Brain microvascular endothelial cell (primary cell): ENCODE measurements around the gene SLITRK3.

Experiments used
- DNase-seq: peaks from one replicate; pipeline ENCODE4 v3.0.0-alpha.2; 2020
- H3K27ac ChIP-seq: fragments of 250-450 bp; sonication (Bioruptor Pico); 2 replicates; pipeline ENCODE4 v1.5.1; 2020; ENCODE audit warnings: mild to moderate bottlenecking, moderate library complexity
- H3K27me3 ChIP-seq: fragments of 250-450 bp; sonication (Bioruptor Pico); replicated peaks from 2 replicates; pipeline ENCODE4 v1.5.1; 2020; ENCODE audit warnings: mild to moderate bottlenecking
- H3K36me3 ChIP-seq: fragments of 250-450 bp; sonication (Bioruptor Pico); replicated peaks from 2 replicates; pipeline ENCODE4 v1.5.1; 2020; ENCODE audit warnings: mild to moderate bottlenecking
- H3K4me3 ChIP-seq: 2 replicates; pipeline ENCODE4 v1.5.1; 2011; ENCODE audit warnings: low read depth, mild to moderate bottlenecking, control low read depth, low read length, moderate library complexity
- in situ Hi-C: cut with HindIII; loops from 2 replicates; pipeline ENCODE4 v1.10.0; 2017; ENCODE audit warnings: low sequenced_read_pairs, low pct_ligation_motif_present
- TF ChIP-seq, protein P1 (sequence below): IDR thresholded peaks from 2 replicates; pipeline ENCODE4 v1.5.1; 2011; ENCODE audit warnings: low read depth, mild to moderate bottlenecking, moderate library complexity, low read length, control low read depth, inconsistent platforms; ENCODE audit errors: missing control alignments

Gene SLITRK3, protein sequence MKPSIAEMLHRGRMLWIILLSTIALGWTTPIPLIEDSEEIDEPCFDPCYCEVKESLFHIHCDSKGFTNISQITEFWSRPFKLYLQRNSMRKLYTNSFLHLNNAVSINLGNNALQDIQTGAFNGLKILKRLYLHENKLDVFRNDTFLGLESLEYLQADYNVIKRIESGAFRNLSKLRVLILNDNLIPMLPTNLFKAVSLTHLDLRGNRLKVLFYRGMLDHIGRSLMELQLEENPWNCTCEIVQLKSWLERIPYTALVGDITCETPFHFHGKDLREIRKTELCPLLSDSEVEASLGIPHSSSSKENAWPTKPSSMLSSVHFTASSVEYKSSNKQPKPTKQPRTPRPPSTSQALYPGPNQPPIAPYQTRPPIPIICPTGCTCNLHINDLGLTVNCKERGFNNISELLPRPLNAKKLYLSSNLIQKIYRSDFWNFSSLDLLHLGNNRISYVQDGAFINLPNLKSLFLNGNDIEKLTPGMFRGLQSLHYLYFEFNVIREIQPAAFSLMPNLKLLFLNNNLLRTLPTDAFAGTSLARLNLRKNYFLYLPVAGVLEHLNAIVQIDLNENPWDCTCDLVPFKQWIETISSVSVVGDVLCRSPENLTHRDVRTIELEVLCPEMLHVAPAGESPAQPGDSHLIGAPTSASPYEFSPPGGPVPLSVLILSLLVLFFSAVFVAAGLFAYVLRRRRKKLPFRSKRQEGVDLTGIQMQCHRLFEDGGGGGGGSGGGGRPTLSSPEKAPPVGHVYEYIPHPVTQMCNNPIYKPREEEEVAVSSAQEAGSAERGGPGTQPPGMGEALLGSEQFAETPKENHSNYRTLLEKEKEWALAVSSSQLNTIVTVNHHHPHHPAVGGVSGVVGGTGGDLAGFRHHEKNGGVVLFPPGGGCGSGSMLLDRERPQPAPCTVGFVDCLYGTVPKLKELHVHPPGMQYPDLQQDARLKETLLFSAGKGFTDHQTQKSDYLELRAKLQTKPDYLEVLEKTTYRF

DNA sequence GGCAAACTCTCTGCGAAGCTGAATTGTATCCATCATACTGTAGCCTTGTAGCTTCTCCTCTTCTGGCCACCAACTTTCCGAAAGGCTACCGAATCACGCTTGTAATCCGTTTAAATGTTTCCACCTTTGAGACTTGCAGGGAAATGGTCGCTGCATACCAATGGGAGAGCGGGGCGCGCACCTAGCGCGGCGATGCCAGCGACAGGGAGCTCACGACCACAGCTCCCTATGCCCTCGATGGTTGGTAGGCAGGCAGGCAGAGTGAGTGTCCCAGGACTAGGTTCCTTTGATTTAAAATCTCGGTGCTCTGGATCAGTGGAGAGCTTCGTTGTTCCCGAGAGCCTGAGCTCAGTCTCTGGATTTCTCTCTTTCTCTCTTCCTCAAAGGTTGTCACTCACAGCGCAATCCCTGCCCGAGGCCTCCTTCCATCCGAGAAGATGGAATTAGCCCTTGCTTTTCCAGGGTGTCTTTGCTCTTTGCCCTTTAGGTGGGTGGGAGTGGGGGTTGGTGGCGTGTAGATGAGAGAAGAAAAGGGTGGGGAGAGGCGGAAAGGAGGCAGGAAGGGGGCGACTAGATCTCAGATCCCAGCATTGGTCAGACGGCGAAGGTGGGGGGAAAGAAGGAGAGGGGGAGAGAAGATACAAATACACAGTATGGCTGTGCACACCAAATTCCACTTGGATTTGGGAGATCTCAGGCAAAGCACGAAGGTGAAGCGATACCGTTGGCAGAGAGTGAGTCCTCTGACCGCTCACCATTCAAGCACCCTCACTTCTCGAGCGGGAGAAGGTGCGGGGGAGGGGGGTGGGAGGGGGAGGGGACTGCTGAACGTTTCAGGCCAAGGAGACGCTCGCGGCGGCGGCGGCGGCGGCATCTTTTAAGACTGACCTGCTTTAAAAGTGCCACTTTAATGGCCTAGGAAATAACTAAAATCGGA is at the start of gene SLITRK3:
Gene SLITRK3, minus strand, starts transcription at position 745 of the 937 bp plus-strand sequence. CDS start 5,554 bp downstream, outside the sequence.
- in situ Hi-C loops = no loop called here
- peaks cover 36% of the 10 kb centered on the region for H3K27me3 ChIP-seq
- DNase-seq = no peak

DNA sequence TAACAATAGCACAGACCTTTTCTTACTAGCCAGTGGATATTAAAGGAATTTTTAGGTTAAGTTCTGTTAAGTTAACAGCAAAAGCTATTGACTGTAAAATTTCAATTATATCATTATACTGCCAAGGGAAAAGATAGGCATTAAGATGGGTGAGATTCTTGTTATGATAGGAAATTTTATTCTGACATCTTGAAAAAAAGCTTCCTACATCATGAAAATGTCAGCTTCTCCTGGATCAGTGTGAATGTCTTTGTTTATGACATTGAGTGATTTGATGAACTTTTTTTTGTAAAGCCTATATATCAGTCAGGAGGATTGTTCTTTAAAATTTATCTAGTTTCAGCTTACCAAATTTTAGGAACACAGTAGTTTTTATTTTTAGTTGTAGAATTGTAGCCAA is 47.4 kb upstream of the SLITRK3 start:
- in situ Hi-C loops = no loop called here

More for the DNA sequence above, at the start of gene SLITRK3:
- no peak within 1 kb of the TSS for H3K27ac ChIP-seq
- TF ChIP-seq, protein P1, sequence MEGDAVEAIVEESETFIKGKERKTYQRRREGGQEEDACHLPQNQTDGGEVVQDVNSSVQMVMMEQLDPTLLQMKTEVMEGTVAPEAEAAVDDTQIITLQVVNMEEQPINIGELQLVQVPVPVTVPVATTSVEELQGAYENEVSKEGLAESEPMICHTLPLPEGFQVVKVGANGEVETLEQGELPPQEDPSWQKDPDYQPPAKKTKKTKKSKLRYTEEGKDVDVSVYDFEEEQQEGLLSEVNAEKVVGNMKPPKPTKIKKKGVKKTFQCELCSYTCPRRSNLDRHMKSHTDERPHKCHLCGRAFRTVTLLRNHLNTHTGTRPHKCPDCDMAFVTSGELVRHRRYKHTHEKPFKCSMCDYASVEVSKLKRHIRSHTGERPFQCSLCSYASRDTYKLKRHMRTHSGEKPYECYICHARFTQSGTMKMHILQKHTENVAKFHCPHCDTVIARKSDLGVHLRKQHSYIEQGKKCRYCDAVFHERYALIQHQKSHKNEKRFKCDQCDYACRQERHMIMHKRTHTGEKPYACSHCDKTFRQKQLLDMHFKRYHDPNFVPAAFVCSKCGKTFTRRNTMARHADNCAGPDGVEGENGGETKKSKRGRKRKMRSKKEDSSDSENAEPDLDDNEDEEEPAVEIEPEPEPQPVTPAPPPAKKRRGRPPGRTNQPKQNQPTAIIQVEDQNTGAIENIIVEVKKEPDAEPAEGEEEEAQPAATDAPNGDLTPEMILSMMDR = no peak
- H3K36me3 ChIP-seq = no peaks in the 10 kb centered on the region
- H3K4me3 ChIP-seq = peak within 1 kb of the TSS; percentile 60

DNA sequence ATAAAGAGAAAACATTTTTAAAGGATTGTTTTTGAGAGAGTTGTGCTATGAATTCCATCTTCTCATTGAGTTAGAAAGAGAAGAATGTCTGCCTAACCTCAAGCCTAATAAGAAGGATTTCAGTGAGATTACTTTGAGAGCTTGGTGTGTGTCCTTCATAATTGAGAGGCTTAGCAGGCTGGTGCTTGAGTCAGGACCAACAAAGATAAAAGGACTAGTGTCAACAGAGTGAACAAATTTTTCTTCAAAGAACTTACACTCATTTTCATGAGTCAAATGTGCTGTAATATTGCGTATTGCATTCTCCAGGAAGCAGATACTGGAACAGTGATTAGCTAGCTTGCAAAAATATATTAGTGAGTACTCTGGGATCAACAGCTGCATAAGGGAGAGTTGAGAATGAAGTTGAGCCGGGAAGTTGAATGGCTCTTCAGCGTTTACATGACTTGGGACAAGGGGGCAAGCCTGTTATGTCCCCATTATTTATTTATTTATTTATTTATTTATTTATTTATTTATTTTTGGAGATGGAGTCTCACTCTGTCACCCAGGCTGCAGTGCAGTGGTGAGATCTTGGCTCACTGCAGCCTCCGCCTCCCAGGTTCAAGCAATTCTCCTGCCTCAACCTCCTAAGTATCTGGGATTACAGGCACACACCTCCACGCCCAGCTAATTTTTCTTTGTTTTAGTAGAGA is 37.5 kb upstream of the SLITRK3 start:
- Histone ChIP-seq H3K36me3 (no peaks in the 10 kb centered on the region), H3K27me3 (no peaks in the 10 kb centered on the region), H3K4me3 (no peak overlapping the region), H3K27ac (peak overlapping the region; percentile 23)
- DNase-seq = peak; percentile 56
- in situ Hi-C loops = no loop called here
- TF ChIP-seq, protein P1 = no peak

More for the DNA sequence above, 47.4 kb upstream of the SLITRK3 start:
- TF ChIP-seq, protein P1 = no peak
- no peak for DNase-seq
- Histone ChIP-seq H3K27ac (no peak overlapping the region), H3K27me3 (no peaks in the 10 kb centered on the region), H3K36me3 (no peaks in the 10 kb centered on the region), H3K4me3 (no peak overlapping the region)

DNA sequence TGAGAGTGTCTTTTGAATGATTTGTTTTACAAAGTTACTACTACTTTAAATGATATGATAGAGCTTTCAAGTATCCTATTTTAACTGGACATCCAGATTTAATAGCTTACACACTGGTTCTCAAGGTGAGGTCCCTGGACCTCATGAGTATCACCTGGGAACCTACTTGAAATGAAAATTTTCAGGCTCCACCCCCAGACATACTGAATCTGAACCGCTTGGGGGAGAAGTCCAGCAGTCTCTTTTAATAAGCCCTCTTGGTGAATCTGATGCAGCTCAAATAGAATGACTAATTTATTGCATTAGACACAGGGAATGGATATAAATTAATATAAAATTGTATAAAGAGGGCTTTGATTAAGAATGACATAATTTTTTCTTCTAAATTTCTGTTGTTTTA is 29.4 kb upstream of the SLITRK3 start:
- in situ Hi-C loops = no loop called here
- TF ChIP-seq, protein P1 = no peak

DNA sequence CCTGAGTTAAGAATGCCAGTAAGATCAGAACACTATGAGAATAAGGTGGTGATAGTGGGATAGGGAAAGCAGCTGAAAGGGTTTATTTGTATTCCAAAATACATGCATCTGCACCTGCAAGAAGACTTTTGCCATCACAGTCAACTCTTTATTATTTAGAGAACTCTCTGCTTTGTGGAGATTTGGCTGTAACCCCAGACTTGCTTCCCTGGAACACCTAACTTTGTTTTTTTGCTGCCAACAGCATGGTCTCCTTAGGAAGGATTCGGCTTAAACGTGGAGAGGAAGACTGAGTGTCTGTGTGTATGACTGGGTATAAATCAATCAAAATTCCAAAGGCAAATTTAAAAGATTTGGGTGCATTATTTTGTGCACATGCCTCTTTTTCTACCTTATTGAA is 21.6 kb upstream of the SLITRK3 start:
- no peak for DNase-seq
- TF ChIP-seq, protein P1 = no peak
- Histone ChIP-seq H3K27ac (no peak overlapping the region), H3K36me3 (no peaks in the 10 kb centered on the region), H3K4me3 (no peak overlapping the region), H3K27me3 (no peaks in the 10 kb centered on the region)
- in situ Hi-C loops = no loop called here

More for the DNA sequence above, 29.4 kb upstream of the SLITRK3 start:
- DNase-seq = no peak
- Histone ChIP-seq H3K4me3 (no peak overlapping the region), H3K27me3 (no peaks in the 10 kb centered on the region), H3K27ac (no peak overlapping the region), H3K36me3 (no peaks in the 10 kb centered on the region)
